MCF 10A (cell line): ENCODE results near the gene POLN. TPM values are rescaled to one million over a fixed set of nuclear protein-coding genes. Genes with fewer than 3 reads are reported as not detected.

ENCODE experiments used
- BruUV-seq: library from RNA; stranded (reverse); fragments of 400-500 nt; replicated peaks from 2 replicates; lab custom pipeline; 2021; lab: Mats Ljungman, UMichigan
- CTCF ChIA-PET: fragments of 300-600 bp; sonication (Branson Sonifier 250); formaldehyde crosslinking; extraction: SDS; loops from one replicate; lab custom pipeline; 2021; ENCODE audit warnings: antibody characterized with exemption, inconsistent platforms; lab: Yijun Ruan, JAX
- POLR2A ChIA-PET: fragments of 300-600, 350-650 bp; sonication (Branson Sonifier 250); formaldehyde crosslinking; extraction: SDS; loops from one replicate; lab custom pipeline; 2020; ENCODE audit warnings: antibody characterized with exemption, inconsistent platforms; lab: Yijun Ruan, JAX
- DNase-seq: peaks from one replicate; pipeline ENCODE4 v3.0.0-alpha.2; 2018; ENCODE audit not compliant: unreplicated experiment
- H3K27ac Mint-ChIP-seq: one replicate; pipeline ENCODE4 v1.8.0; 2022; ENCODE audit warnings: mild to moderate bottlenecking, low read depth, mixed read lengths; ENCODE audit not compliant: unreplicated experiment
- H3K27me3 Mint-ChIP-seq: one replicate; pipeline ENCODE4 v1.8.0; 2022; ENCODE audit warnings: mixed read lengths; ENCODE audit not compliant: insufficient read depth, unreplicated experiment
- H3K36me3 Mint-ChIP-seq: one replicate; pipeline ENCODE4 v1.8.0; 2022; ENCODE audit warnings: mild to moderate bottlenecking, moderate library complexity, mixed read lengths; ENCODE audit not compliant: insufficient read depth, unreplicated experiment
- H3K4me1 Mint-ChIP-seq: one replicate; pipeline ENCODE4 v1.8.0; 2022; ENCODE audit warnings: mixed read lengths; ENCODE audit not compliant: insufficient read depth, unreplicated experiment
- H3K4me3 Mint-ChIP-seq: one replicate; pipeline ENCODE4 v1.8.0; 2022; ENCODE audit warnings: mild to moderate bottlenecking, moderate library complexity, mixed read lengths; ENCODE audit not compliant: unreplicated experiment
- H3K9me3 Mint-ChIP-seq: one replicate; pipeline ENCODE4 v1.8.0; 2022; ENCODE audit warnings: mixed read lengths; ENCODE audit not compliant: unreplicated experiment
- intact Hi-C: fragments of 100-400 bp; cut with micrococcal nuclease; formaldehyde crosslinking; loops from 2 replicates; pipeline ENCODE4 v1.14.1; 2022
- total RNA-seq: library from RNA; stranded (reverse); gene quantifications from 2 replicates; pipeline ENCODE4 v1.2.3, GENCODE V29; 2022
- TF ChIP-seq, protein P1 (sequence below): fragments of 200-600 bp; IDR thresholded peaks from one replicate; pipeline ENCODE4 v1.8.0; 2022; ENCODE audit warnings: antibody characterized with exemption, mild to moderate bottlenecking; ENCODE audit not compliant: unreplicated experiment

Gene POLN
- total RNA-seq, 1 experiment from 2014 or later: 3.1 TPM

DNA sequence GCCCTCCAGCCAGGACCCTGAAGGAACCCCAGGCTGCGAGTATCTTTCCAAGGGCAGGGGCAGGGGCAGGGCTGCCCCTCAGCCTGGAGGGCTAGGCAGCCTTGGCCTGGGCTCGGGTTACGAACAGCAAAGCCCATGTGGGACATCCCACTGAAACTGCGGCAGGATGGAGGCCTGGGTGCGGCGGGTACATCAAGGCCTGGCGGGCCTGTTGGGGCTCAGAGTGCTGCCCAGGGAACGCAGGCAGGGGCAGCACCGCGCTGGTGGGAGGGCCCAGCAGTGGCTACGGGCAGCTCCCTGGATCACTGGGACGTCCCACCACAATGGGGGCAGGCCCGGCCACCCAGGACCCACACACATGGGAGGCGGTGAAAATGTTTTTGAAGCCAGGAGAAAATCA lies 171.9 kb downstream of the POLN start:
- Mint-ChIP-seq H3K36me3 (peaks cover under 1% of the 10 kb centered on the region), H3K27me3 (no peaks in the 10 kb centered on the region), H3K27ac (no peak overlapping the region), H3K4me1 (no peaks in the 10 kb centered on the region), H3K4me3 (no peak overlapping the region), H3K9me3 (no peaks in the 10 kb centered on the region)
- no TSS peak for BruUV-seq
- no peak for DNase-seq
- CTCF ChIA-PET: no interaction called here
- POLR2A ChIA-PET: no interaction called here
- TF ChIP-seq, protein P1, sequence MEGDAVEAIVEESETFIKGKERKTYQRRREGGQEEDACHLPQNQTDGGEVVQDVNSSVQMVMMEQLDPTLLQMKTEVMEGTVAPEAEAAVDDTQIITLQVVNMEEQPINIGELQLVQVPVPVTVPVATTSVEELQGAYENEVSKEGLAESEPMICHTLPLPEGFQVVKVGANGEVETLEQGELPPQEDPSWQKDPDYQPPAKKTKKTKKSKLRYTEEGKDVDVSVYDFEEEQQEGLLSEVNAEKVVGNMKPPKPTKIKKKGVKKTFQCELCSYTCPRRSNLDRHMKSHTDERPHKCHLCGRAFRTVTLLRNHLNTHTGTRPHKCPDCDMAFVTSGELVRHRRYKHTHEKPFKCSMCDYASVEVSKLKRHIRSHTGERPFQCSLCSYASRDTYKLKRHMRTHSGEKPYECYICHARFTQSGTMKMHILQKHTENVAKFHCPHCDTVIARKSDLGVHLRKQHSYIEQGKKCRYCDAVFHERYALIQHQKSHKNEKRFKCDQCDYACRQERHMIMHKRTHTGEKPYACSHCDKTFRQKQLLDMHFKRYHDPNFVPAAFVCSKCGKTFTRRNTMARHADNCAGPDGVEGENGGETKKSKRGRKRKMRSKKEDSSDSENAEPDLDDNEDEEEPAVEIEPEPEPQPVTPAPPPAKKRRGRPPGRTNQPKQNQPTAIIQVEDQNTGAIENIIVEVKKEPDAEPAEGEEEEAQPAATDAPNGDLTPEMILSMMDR: no peak
- intact Hi-C loops: no loop called here

GRCh38 chr4:2069161-2069971 lies 172.6 kb downstream of the POLN start:
- TF ChIP-seq, protein P1: no peak
- no peak for DNase-seq
- Mint-ChIP-seq H3K4me1 (no peaks in the 10 kb centered on the region), H3K27ac (no peak overlapping the region), H3K27me3 (no peaks in the 10 kb centered on the region), H3K4me3 (no peak overlapping the region), H3K9me3 (no peaks in the 10 kb centered on the region), H3K36me3 (peaks cover 5% of the 10 kb centered on the region)
- intact Hi-C loops: no loop called here
- no TSS peak for BruUV-seq
- CTCF ChIA-PET: no interaction called here
- POLR2A ChIA-PET: no interaction called here

GRCh38 chr4:2068566-2068965 lies 173.4 kb downstream of the POLN start:
- ChIA-PET CTCF (no interaction called here), POLR2A (no interaction called here)
- peaks cover 5% of the 10 kb centered on the region for H3K36me3 Mint-ChIP-seq
- no TSS peak for BruUV-seq
- H3K9me3 Mint-ChIP-seq: no peaks in the 10 kb centered on the region
- H3K4me3 Mint-ChIP-seq: no peak overlapping the region
- H3K27me3 Mint-ChIP-seq: no peaks in the 10 kb centered on the region
- no peak overlapping the region for H3K27ac Mint-ChIP-seq
- no peaks in the 10 kb centered on the region for H3K4me1 Mint-ChIP-seq
- intact Hi-C loops: no loop called here
- TF ChIP-seq, protein P1: no peak
- DNase-seq: no peak

DNA sequence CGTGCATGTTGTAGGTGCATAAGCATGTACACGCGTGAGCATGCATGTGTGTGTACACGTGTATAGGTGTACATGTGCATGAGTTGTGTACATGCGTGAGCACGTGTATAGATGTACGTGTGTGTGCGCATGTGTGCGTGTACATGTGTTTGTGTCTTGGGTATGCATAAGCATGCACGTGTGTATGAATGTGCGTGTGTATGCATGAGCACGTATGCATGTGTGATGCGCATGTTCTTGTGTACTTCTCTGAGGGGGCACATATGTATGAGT lies 173.8 kb downstream of the POLN start:
- no peaks in the 10 kb centered on the region for H3K27me3 Mint-ChIP-seq
- TF ChIP-seq, protein P1: no peak
- H3K4me3 Mint-ChIP-seq: no peak overlapping the region
- peaks cover 5% of the 10 kb centered on the region for H3K36me3 Mint-ChIP-seq
- no peak overlapping the region for H3K27ac Mint-ChIP-seq
- DNase-seq: no peak
- POLR2A ChIA-PET: no interaction called here
- intact Hi-C loops: no loop called here
- no TSS peak for BruUV-seq
- H3K9me3 Mint-ChIP-seq: no peaks in the 10 kb centered on the region
- CTCF ChIA-PET: no interaction called here
- H3K4me1 Mint-ChIP-seq: no peaks in the 10 kb centered on the region
